ENCODE measurements around the gene UXT. TPM values are rescaled to one million over a fixed set of nuclear protein-coding genes. Genes with fewer than 3 reads are reported as not detected.

The UXT gene
- total RNA-seq, 1 experiment from 2014 or later: 143 TPM

DNA sequence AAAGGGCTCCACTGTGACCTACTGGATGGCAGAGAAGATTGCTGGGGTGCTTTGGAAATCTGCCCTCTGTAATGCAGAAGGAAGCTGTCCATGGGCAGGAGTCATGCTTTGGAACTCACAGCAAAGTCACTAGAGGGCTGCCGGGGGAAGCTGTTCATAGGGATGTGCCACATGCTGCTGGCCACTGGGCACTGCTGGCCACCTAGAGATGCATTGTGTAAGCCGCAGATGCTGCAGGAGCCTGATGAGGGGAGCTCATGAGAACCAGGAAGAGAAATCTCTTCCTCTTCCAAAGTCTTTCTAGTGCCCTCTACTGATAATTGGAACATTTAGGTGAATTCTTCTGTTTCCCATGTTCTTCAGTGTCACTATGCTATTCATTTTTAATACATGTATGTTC is 31.2 kb upstream of the UXT start:
- ChIA-PET CTCF (interaction anchor here (0.7 kb wide), 1 partner anchor 134 kb away, joined by 3 read pairs; no protein-coding TSS in a partner anchor), POLR2A (ENCODE audit: unreplicated experiment) (no interaction called here)
- ATAC-seq: no peak
- H3K79me2 ChIP-seq (ENCODE audit: low read length): no peaks in the 10 kb centered on the region
- intact Hi-C loops (cut with micrococcal nuclease): no loop called here
- DNase-seq: no peak
- no peak overlapping the region for H3K27ac ChIP-seq (ENCODE audit: low read length)
- H3K9me3 ChIP-seq (ENCODE audit: low read length): no peaks in the 10 kb centered on the region
- BruUV-seq (replicated peaks): no TSS peak
- no peaks in the 10 kb centered on the region for H3F3A ChIP-seq (ENCODE audit: low read length, unreplicated experiment)
- no peak overlapping the region for H3K4me2 ChIP-seq (ENCODE audit: low read length)
- no peaks in the 10 kb centered on the region for H3K27me3 ChIP-seq (ENCODE audit: low read length)
- no peak for TF ChIP-seq EZH2 (IDR thresholded peaks at IDR 0.05; ENCODE audit: low read length, unreplicated experiment)
- TF ChIP-seq, protein P1, sequence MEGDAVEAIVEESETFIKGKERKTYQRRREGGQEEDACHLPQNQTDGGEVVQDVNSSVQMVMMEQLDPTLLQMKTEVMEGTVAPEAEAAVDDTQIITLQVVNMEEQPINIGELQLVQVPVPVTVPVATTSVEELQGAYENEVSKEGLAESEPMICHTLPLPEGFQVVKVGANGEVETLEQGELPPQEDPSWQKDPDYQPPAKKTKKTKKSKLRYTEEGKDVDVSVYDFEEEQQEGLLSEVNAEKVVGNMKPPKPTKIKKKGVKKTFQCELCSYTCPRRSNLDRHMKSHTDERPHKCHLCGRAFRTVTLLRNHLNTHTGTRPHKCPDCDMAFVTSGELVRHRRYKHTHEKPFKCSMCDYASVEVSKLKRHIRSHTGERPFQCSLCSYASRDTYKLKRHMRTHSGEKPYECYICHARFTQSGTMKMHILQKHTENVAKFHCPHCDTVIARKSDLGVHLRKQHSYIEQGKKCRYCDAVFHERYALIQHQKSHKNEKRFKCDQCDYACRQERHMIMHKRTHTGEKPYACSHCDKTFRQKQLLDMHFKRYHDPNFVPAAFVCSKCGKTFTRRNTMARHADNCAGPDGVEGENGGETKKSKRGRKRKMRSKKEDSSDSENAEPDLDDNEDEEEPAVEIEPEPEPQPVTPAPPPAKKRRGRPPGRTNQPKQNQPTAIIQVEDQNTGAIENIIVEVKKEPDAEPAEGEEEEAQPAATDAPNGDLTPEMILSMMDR (conservative IDR thresholded peaks at IDR 0.05; ENCODE audit: low read depth, low read length): no peak
- TF ChIP-seq EZH2phosphoT487 (IDR thresholded peaks at IDR 0.05; ENCODE audit: borderline replicate concordance, low read length): no peak
- no peak overlapping the region for H3K9ac ChIP-seq (ENCODE audit: low read length)
- H3K36me3 ChIP-seq (ENCODE audit: low read depth, low read length): no peaks in the 10 kb centered on the region
- no peak overlapping the region for H3K4me3 ChIP-seq (ENCODE audit: low read length)
- no peak overlapping the region for H2AFZ ChIP-seq (ENCODE audit: low read length)
- no peaks in the 10 kb centered on the region for H4K20me1 ChIP-seq (ENCODE audit: low read length)
- H3K4me1 ChIP-seq (ENCODE audit: insufficient read depth, low read length): peaks cover 9% of the 10 kb centered on the region
- no peaks in the 10 kb centered on the region for H3K9me2 ChIP-seq (replicated peaks; ENCODE audit: low read length)

DNA sequence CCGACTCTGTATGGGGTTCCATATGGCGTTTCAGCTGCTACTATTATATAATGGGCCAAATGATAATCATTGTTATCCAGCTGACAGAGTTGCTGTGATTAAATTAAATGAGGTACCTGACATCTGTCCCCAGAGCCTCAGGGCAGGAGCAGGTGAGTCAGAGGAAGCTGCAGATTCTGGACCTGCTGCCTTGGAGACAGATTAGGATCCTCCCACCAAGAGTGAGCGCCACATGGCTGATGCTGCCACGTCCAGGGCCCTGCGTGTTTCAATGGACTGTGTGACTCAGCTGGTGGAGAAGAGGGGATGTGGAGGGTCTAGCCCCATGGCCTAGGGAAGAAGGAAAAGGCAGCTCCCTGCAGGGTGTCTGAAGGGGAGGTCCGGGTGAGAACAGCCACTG is 28.3 kb upstream of the UXT start:
- DNase-seq (peak; percentile 72), ATAC-seq (peak; percentile 86)
- Histone ChIP-seq H3K4me2 (ENCODE audit: low read length) (no peak overlapping the region), H3K9me3 (ENCODE audit: low read length) (no peaks in the 10 kb centered on the region), H3K4me1 (ENCODE audit: insufficient read depth, low read length) (peaks cover 9% of the 10 kb centered on the region), H3K79me2 (ENCODE audit: low read length) (no peaks in the 10 kb centered on the region), H3K9me2 (replicated peaks; ENCODE audit: low read length) (no peaks in the 10 kb centered on the region), H4K20me1 (ENCODE audit: low read length) (no peaks in the 10 kb centered on the region), H3K9ac (ENCODE audit: low read length) (no peak overlapping the region), H3K36me3 (ENCODE audit: low read depth, low read length) (no peaks in the 10 kb centered on the region), H2AFZ (ENCODE audit: low read length) (no peak overlapping the region), H3K27me3 (ENCODE audit: low read length) (no peaks in the 10 kb centered on the region), H3F3A (ENCODE audit: low read length, unreplicated experiment) (no peaks in the 10 kb centered on the region), H3K4me3 (ENCODE audit: low read length) (no peak overlapping the region), H3K27ac (ENCODE audit: low read length) (no peak overlapping the region)
- POLR2A ChIA-PET (ENCODE audit: unreplicated experiment): no interaction called here
- intact Hi-C loops (cut with micrococcal nuclease): no loop called here
- TF ChIP-seq, protein P1 (conservative IDR thresholded peaks at IDR 0.05; ENCODE audit: low read depth, low read length): no peak
- no peak for TF ChIP-seq EZH2 (IDR thresholded peaks at IDR 0.05; ENCODE audit: low read length, unreplicated experiment)
- no peak for TF ChIP-seq EZH2phosphoT487 (IDR thresholded peaks at IDR 0.05; ENCODE audit: borderline replicate concordance, low read length)
- BruUV-seq (replicated peaks): no TSS peak
- CTCF ChIA-PET: interaction anchor here (0.6 kb wide), 1 partner anchor 961 kb away, joined by 10 read pairs; no protein-coding TSS in a partner anchor

DNA sequence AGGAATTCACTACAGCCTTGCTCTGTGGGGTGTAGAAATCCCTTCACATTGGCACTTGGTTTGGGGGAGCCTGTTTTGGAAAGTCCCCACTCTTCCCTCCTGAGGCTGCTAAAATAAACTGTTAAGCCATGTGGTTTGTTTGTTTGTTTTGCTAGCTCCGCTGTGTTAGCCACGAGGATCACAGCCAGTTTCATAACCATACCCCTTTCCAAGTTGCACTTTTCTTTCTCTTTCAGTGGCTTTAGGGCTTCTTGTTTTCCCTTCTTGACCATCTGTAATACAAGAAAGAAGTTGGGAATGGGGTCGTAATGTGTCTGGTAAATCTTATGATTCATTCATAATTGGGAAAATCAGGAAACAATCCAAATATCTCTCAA is 24.8 kb upstream of the UXT start:
- Histone ChIP-seq H2AFZ (ENCODE audit: low read length) (no peak overlapping the region), H3K9ac (ENCODE audit: low read length) (no peak overlapping the region), H3K4me1 (ENCODE audit: insufficient read depth, low read length) (peaks cover 9% of the 10 kb centered on the region), H3K9me3 (ENCODE audit: low read length) (no peaks in the 10 kb centered on the region), H3K4me3 (ENCODE audit: low read length) (no peak overlapping the region), H3K27ac (ENCODE audit: low read length) (no peak overlapping the region), H4K20me1 (ENCODE audit: low read length) (no peaks in the 10 kb centered on the region), H3K9me2 (replicated peaks; ENCODE audit: low read length) (no peaks in the 10 kb centered on the region), H3K27me3 (ENCODE audit: low read length) (no peaks in the 10 kb centered on the region), H3K36me3 (ENCODE audit: low read depth, low read length) (no peaks in the 10 kb centered on the region), H3K4me2 (ENCODE audit: low read length) (no peak overlapping the region), H3K79me2 (ENCODE audit: low read length) (no peaks in the 10 kb centered on the region), H3F3A (ENCODE audit: low read length, unreplicated experiment) (no peaks in the 10 kb centered on the region)
- no TSS peak for BruUV-seq (replicated peaks)
- CTCF ChIA-PET: no interaction called here
- ATAC-seq (no peak), DNase-seq (no peak)
- POLR2A ChIA-PET (ENCODE audit: unreplicated experiment): no interaction called here
- TF ChIP-seq EZH2phosphoT487 (IDR thresholded peaks at IDR 0.05; ENCODE audit: borderline replicate concordance, low read length) (no peak), EZH2 (IDR thresholded peaks at IDR 0.05; ENCODE audit: low read length, unreplicated experiment) (no peak)
- TF ChIP-seq, protein P1 (conservative IDR thresholded peaks at IDR 0.05; ENCODE audit: low read depth, low read length): no peak
- intact Hi-C loops (cut with micrococcal nuclease): no loop called here

Measured in PC-3 (cell line).